SIG-M5 treated with dmso at 0.1 percent for 504 hours (cell line): ENCODE measurements around the gene FAT2.

Experiments used
- DNase-seq: peaks from one replicate; lab custom pipeline; 2025; ENCODE audit not compliant: unreplicated experiment; lab: John Stamatoyannopoulos, UW

FAT2 gene

DNA sequence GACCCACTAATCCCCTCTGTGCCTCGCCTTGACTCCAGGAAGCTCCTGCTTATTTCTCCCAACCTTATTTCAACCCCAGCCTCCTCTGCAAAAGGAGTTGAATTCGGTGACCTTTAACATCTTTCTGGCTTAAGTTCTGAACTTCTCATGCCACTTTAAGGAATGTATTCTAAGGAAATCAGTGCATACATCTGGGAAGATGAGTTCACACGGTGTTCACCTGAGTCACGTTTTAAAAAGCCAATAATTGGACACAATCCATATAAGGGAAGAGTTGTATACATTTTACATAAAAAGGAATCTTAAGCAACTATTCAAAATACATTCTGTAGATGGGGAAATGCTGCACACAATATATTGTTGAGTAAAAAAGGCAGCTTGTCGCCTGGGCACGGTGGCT, 33.2 kb downstream of the FAT2 start:
- no peak for DNase-seq

DNA sequence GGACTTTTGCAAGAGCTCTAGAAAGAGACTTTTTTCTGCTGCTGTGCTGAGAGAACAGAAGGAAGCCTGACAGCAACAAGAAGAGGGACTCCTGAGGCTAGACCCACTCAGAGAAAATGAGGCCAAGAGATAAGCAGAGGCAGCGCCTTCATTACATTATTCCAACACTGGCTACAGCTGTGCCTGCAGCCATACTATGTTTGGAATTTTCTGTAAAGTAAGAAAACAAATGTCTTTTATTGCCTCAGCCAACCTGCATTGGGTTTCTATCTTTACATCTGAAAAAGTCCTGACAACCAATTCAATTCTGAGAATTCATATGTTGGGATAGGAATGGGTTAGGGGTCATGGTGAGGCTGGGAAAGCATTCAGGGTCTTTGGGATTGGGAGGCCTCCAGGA, 33.7 kb downstream of the FAT2 start:
- no peak for DNase-seq

DNA sequence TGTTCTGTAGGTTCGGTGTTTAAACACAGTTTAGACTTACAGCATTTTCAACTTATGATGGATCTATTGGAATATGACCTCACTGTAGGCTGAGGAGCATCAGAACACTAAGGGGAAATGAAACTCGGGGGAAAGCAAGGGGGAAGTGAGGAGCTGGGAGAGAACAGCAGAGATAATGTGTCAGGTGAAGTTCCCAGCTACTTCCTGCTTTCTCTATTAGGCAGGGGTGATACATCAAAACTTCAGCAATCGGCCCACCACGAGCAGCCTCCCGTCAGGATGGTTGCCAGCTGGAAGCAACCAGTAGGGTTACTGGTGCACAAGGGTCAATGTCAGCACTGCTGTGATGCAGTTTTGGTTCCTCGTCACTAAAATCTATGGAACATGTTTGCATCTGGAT, 34.3 kb downstream of the FAT2 start:
- DNase-seq: peak; percentile 90

DNA sequence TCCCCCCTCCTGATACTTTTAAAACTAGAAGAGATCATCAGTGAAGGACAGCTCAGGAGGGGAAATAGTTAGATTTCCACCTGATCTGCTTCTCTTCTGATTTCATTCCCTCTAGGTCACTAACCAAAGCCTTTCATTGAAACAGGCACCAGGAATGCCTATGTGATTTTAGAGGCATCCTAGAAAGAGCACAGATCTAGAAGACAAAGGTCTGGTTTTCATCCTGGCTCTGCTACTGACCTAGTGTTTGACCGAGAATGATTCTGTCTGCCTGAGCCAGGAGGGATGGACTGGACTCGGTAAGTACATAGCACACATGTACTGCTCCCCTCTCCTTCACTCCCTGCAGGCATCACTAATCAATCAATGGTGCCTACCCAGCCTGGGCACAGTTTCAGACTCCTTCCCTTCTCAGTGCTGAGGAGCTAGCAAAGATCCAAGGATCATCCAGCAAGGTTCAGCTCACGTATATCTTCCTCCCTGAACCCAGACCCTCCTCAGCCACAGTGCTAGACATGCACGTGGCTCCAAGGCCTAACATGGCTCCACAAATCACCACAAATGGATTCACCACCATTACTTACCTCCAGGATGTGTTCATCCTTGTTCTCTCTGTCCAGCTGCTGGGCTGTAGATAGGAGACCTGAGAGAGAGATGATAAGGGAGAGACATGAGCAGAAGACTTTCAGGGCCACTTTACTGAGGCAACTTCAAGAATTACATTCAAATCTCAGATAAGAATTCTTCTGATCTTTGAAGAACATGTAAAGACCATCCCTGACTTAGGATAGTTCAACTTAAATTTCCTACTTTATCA, 35.2 kb downstream of the FAT2 start:
- no peak for DNase-seq

DNA sequence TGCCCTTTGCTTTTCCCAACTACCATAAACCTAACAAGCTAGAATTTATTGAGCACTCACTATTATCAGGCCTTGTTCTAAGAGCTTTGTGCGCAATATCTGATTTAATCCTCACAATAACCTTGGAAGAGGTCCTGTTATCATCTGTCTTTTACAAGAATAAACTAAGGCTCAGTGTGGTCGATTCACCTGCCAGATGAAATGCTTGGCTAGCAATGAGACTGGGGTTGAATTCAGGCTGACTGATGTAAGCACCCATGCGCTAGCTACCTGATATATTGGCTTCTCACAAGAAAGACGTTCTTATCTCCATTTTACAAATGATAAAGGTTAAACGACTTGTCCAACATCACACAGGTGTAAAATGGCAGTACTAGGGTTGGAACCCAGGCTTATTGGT, 37.4 kb downstream of the FAT2 start:
- DNase-seq: no peak

DNA sequence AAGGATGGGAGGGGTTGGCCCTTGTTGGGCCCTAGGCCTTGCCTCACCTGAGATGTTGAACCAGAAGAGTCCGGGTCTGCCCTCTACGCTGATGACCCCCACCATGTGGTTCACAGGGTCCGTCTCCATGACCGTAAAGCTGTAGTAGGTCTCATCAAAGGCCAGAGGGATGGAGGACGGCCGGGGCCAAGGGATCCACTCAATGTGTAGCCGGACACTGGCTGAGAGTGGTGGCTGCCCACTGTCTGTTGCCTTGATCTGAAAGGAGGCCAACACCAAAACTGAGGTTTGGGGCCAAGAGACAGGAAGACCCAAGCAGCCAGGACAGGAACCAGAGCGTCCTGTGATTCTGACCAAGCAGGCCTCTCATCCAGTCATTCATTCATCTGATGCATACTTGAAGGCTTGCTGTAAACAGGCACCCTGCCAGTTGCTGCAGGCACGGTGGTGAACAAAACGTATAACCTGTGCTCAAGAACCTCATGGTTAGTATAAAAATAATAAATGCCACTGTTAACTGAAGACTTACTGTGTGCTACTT, 37.9 kb downstream of the FAT2 start:
- DNase-seq: no peak

DNA sequence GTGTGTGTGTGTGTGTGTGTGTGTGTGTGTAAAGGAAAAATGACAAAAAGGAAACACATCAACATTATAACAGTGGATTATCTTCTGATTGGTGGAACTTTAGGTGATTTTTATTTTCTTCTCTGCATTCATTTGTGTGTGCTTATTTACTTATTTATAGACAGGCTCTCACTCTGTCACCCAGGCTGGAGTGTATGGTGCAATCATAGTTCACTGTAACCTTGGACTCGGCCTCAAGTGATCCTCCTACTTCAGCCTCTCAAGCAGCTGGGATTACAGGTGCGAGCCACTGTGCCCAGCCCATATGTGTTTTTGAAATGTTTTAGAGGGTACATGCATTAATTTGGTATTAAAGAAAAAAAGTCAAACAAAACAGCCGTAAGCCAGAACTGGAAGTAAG, 39.1 kb downstream of the FAT2 start:
- DNase-seq: no peak

DNA sequence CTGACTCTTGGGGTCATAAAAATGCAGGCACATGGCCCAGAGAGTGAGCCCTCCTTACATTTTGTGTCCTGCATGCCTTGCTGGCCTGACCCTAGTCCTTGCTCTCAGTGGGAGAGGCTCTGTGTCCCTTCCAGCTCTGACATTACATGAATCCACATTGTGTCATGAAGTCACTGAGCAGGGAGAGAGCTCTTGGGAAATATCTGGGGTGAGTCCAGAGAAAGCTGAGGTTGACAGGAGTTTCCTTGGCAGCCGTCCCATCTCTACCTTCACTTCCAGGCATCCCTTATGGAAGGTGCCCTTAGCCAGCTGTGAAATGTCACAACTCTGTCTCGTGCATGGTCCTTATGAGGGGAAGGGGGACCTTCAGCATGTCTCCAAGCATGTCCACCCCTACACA, 41.0 kb downstream of the FAT2 start:
- DNase-seq: no peak

DNA sequence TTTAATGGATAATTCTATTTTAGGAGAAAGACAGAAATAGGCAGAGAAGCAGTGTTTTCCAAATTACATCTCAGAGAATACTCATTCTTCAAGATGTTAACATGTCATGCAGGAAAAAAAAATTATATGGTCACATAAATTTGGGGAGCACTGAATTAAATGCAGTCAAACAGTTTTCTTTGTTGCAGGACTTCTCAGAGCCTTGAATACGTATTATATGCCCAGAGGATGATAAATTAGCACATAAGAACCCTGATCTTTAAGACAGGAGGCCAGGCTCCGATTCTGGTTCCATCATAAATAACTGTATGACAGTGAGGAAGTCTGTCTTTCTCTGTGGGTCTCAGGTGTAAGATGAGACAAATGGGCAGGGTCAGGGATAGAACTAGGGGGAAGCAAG, 41.4 kb downstream of the FAT2 start:
- no peak for DNase-seq

DNA sequence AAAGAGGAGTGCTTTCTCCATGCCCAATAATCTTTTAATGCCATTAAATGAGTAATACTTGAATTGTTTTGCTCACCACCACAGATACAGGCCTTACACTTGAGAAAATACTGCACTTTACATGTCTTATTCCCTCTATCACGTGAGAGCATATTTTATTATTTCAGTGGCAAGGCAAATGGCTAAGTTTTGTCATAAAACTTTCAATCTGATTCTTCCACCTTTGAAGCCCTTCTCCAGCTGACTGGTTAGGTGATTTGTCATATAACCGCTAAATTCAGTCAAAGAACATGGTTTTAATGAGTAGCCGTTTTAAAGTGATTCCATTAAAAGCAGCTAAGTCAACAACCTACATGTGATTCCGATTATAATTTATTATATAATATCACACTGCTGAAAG, 43.8 kb downstream of the FAT2 start:
- DNase-seq: no peak

DNA sequence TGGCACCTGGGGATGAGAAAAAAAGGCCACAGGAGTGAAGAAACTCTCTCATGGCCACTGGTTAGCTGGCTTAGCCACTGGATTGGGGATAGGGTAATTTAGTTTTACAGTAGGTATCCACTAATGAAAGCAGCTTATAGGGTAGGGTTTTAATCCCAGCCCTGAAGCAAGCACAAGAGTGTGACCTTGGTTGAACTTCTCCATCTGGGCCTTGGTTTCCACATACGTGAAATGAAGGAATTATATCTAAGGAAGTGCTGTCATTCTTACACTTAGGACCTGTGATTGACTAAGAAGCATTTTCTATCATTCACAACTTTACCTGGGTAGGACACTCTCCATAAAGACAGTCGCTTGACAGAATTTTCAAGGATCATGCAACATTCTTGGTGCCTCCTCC, 49.6 kb downstream of the FAT2 start:
- DNase-seq: no peak
